Measurements from ENCODE around the gene PHACTR3.

Gene PHACTR3

DNA sequence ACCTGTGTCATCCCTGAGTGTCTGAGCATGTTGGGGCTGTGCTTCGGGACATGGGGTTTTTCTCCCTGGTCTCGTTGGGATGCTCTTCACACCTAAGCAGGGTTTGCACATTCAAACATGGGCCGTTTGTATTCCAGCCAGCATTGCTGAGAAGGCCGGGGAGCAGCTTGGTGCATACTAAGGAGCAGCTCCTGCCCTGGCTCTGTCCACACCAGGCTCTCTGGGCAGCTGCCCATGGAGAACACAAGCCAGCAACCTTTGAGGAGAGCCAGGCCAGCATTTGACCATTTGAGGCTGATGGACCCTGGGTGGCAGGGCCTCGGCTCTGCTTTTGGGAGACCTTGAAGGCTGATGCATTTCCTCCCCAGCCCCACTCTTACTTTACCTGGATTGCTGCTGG, 92.1 kb downstream of the PHACTR3 start:
- DNase-seq (ENCODE audit: low read depth) = no peak

DNA sequence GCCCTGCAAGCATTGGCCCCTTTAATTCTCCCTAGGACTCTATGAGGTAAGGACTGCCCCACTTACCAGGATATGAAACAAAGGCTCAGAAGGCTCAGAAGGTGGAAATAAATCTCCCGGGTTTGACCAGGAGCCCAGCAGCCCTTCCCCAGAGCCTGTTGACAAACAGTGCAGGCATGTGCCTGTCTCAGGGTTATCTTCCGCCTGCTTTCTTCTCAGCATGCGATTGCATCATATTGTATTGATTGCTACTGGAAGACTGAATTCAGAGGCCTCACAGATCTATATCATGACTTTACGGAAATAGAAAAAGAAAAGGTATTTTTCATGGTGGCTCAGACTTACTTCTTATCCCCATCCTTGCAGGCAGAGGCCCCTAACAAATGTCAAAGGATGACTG, 92.7 kb downstream of the PHACTR3 start:
- no peak for DNase-seq (ENCODE audit: low read depth)

GRCh38 chr20:59698598-59698997, 94.3 kb downstream of the PHACTR3 start:
- DNase-seq (ENCODE audit: low read depth) = no peak

DNA sequence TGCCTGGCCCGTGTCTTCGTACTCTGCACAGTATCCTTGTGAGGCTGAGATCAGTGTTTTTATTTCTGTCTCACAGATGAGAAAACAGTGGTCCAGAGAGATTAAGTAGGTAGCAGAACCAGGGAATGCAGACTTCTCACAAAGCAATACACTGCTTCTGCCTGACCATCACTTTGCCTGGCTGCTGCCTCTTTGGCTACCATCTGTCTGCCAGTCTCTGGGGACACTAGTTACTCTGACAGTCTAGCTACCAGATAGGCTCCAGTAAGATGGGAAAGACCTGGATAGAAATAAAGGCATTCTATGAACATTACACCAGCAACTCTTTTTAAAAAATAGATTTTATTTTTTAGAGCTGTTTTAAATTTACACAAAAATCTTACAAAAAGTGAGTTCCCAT, 96.9 kb downstream of the PHACTR3 start:
- no peak for DNase-seq (ENCODE audit: low read depth)

GRCh38 chr20:59703046-59703445, 98.7 kb downstream of the PHACTR3 start:
- no peak for DNase-seq (ENCODE audit: low read depth)

DNA sequence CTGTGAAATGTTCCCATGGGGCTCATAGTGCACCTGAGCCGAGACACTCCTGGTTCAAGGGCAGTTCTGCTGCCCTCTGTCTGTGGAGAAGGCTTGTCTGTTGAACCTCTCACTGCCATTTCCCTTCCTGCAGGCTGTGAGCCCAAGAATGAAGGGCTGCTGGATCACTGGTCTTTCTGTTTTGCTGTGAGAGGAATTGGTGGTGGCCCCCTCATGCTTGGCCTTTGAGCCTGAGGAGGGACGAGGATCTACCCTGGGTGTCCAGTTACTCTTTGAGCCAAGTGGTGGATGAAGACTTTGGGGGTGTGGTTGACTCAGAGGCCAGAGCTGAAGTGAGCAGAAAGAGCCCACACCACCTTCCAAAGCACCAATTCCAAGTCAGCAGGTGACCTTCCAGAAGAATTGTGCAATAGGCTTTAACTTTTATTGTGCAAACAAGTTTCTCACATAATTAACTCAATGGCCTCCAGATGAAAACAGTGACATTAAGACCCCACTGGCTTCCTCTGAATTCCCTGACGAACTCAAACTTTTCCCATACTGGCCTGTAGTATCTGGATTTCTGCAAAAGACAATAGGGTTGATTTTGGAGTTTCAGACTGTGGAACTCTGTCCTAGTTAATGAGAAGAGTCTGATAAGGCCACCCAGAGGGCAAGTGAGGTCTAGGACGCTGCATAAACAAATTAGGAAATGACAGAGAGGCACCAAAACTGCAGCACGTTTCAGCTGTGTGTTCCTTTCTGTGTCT, 101.5 kb downstream of the PHACTR3 start:
- DNase-seq (ENCODE audit: low read depth) = no peak

DNA sequence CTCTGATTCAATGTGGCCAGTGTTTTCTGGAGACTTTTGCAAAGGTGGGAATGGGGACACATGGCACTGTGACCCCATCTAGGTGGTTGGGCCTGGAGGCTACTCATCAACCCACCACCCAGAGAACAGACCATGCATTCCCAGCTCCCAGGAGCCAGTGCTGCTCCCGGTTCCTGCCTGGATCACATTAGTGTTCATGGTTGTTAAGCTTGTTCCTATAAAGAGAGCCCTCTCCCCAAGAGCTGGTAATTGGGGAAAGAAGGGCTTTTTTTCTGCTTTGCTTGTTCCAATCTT, 102.0 kb downstream of the PHACTR3 start:
- no peak for DNase-seq (ENCODE audit: low read depth)

- no peak for DNase-seq (ENCODE audit: low read depth)
These were observed 104.0 kb downstream of the PHACTR3 start for GRCh38 chr20:59708326-59708725.

DNA sequence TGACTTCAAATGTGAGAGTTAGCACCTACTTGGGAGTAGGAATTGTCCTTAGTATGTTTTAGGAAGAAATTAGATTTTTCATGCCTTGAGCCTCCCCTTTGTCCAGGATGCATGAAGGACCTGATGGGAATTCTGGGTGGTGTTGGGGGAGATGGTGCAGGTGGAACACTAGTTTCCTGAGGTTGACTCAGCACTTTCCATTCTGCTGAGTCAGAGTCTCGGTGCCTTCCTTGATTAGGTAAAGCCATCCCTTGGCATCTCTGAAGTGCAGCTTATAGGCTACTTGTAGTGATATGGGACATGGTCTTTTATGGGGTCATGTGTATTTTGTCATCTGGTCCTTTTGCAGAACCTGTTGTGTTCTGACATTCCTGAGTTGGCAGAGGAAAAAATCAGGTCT, 105.3 kb downstream of the PHACTR3 start:
- no peak for DNase-seq (ENCODE audit: low read depth)

DNA sequence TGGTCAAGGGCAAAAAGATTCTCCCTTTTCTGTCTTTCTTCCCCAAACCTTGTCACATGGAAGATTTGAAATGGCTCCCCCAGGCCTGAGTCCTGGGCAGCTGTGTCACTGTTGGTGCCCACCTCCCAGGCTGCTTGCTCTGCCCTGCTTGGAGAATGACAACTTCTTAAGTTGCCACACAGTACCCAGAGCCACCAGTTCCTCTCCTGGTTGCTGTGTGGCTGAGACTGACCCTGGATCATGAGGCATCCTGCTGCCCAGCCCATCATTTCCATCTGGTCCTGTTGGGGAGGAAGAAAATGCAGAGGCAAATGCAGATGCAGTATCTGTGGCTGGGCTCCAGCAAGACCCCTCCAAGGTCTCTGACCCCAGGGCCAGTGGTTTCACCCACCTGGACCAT, 113.7 kb downstream of the PHACTR3 start:
- DNase-seq (ENCODE audit: low read depth) = no peak

DNA sequence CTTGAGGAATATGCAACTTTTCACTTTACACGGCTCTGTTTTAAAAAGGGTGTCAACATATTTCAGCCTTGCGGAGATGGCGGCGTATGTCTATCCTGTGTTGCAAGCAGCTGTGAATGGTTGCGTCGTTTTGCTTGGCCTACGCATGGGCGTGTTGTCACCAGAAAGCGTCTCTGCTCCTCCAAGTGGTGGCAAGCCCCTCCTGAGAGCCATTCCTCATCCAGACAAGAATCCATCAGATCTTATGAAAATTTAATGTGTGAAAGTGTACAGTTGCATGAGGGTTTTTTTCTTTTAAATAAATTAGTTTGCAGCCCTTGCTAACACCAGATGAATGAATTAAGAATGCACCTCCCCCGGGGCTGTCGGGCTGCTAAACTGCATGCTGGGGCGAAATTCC, 114.4 kb downstream of the PHACTR3 start:
- DNase-seq (ENCODE audit: low read depth) = no peak

DNA sequence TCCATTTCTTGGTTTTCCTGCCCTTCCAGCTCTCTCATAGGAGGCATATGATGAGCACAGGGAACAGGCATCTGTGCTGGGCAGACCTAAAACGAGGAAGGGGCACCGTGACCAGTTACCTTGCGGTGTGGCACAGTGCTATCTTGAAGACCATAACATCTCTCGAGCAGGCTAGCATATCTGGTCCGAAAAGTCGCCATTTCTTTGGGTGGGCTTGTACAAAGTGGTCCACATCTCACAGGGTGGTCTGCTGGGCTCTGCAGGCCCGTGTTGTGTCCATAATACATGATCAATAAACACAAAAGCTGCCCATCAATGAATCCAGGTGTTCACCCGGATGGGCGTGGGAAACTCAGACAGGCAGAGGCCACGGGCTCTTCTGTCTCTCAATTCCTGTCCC, 115.7 kb downstream of the PHACTR3 start:
- no peak for DNase-seq (ENCODE audit: low read depth)

DNA sequence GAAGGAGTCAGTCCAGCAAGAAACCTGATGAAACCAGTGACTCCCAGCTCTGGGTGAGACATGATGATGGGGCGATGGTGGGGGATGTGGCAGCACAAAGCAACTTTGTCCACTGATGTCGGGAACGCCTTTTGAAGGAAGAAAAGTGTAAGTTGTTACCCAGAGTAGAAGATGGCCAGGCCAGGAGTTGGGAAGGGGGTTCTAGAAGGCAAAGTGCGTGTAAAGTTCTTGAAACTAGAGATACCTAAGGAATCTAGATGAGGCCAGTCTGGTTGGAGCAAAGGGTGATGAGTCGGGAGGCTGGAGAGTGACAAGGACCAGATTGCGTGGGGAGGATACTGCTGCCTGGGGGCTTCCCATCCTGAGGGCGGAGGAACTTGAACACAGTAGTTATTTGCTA, 117.0 kb downstream of the PHACTR3 start:
- no peak for DNase-seq (ENCODE audit: low read depth)

DNA sequence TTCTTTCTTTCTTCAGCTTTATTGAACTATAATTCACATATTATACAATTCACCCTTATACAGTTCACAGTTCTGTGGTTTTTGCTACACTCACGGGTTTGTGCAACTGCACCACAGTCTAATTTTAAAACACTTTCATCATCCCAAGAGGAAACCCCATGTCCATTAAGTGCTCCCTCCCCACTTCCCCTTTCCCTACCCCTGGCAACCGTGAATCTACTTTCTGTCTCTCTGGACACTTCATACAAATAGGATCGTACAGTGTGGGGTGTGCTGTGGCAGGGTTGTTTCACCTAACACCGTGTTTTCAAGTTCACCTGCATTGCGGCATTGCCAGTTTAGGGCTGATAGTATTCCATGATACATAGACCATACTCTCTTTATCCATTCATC, 118.8 kb downstream of the PHACTR3 start:
- DNase-seq (ENCODE audit: low read depth) = no peak

DNA sequence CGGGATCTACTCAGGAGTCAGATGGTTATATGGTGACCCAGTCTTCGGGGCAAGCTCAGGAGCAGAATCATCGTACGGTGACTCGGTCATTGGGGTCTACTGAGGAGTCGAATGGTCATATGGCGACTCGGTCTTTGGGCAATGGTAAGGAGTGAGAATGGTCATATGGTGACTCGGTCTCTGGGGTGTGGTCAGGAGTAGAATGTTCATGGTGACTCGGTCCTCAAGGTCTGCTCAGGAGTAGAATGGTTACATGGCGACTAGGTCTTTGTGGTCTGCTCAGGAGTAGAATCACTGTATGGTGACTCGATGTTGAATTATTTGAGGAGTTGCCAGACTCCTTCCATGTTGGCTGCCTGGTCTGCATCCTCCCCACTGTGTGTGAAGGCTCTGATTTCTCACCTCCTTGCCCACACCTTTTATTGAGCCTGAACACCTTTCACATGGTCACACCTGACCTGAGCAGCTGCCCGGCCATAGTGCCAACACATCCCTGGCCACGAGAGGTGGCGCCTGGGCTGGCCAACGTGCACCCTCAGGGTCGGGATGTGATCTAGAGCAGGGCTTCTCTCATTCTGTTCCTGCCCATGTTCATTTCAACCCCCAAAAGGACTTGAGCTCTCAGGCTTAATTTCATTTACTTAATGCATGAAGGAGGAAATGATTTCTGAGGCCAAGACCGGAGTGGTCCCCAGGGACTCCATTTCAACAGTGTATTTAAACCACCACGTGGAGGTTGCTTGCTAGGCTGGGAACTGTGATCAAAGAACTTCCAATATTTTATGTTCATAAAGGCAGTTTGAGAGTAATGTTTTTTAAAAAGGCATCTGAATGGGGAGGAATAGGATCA, 119.5 kb downstream of the PHACTR3 start:
- DNase-seq (ENCODE audit: low read depth) = no peak

DNA sequence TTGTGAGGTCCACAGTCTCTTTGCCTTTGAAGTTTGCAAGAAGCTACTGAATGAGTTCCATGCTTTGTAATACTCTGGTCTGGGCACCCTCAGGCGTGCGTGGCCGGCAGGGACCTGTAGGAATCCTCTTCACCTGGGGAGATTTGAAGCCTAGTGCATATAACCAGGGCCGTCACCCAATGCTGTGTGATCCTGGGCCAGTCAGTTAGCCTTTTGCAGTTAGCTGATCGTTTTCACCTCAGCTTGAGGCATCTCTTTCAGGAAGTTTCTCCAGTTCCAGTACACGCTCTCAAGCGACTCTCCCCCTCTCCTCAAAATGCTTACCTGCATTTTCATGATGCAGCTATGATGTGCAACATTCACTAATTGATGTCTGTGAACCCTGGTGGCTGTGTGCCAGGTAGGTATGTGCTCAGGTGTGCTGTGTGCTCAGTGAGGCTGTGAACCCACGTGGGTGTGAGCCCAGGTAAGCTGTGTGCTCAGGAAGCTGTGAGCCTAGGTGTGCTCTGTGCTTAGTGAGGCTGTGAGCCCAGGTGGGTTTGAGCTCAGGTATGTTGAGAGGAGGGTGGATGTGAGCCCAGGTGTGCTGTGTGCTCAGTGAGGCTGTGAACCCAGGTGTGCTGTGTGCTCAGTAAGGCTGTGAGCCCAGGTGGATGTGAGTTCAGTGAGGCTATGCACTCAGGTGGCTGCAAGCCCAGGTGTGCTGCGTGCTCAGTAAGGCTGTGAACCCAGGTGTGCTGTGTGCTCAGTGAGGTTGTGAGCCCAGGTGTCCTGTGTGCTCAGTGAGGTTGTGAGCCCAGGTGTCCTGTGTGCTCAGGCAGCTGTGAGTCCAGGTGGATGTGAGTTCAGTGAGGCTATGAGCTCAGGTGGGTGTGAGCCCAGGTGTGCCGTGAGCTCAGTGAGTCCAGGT, 120.4 kb downstream of the PHACTR3 start:
- no peak for DNase-seq (ENCODE audit: low read depth)

GRCh38 chr20:59725476-59726280, 121.3 kb downstream of the PHACTR3 start:
- no peak for DNase-seq (ENCODE audit: low read depth)

- DNase-seq (ENCODE audit: low read depth) = no peak
These were observed 121.9 kb downstream of the PHACTR3 start for GRCh38 chr20:59726281-59726595.

GRCh38 chr20:59728722-59729430, 124.5 kb downstream of the PHACTR3 start:
- no peak for DNase-seq (ENCODE audit: low read depth)

DNA sequence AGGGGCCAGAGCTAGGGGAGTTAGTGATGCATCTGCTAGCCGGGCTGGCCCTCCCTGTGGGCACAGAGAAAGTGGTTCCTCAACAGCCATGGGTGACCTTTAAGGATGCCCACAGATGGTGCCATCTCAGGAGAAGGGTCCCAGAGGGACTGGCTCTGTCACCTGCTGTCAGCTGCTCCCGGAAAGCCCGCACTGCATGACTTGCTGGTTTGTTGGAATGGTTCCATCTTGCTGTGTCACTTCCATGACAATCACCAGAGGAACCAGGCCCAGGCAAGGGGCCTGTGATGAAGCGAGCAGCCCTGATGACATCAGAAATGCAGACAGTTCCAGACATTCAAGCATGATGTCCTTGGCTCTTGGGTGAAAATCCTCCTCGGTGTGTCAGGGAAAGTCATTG, 125.2 kb downstream of the PHACTR3 start:
- DNase-seq (ENCODE audit: low read depth) = no peak

GRCh38 chr20:59730722-59731121, 126.4 kb downstream of the PHACTR3 start:
- DNase-seq (ENCODE audit: low read depth) = no peak

All from activated T-helper 9 cell treated with anti-CD3 and anti-CD28 coated beads, Interleukin-2, amount 50 U/mL, for 16 hours (primary cell).